BE2C (cell line): ENCODE measurements around the gene NT5C.
"Not testable (repeated sequence)": the region's sequence is repeated elsewhere in the genome, so short reads cannot be mapped to it uniquely, and the experiment has no call there.

Experiments used
- DNase-seq: peaks from one replicate; pipeline ENCODE4 v3.0.0-alpha.2; 2020
- H3K27me3 ChIP-seq: fragments of 250-450 bp; sonication (Bioruptor Pico); 2 replicates; pipeline ENCODE4 v1.5.1; 2020; ENCODE audit warnings: mild to moderate bottlenecking
- H3K36me3 ChIP-seq: fragments of 250-450 bp; sonication (Bioruptor Pico); 2 replicates; pipeline ENCODE4 v1.5.1; 2020; ENCODE audit warnings: mild to moderate bottlenecking
- H3K4me1 ChIP-seq: fragments of 250-450 bp; sonication (Bioruptor Pico); 2 replicates; pipeline ENCODE4 v1.5.1; 2020
- H3K4me3 ChIP-seq: 2 replicates; pipeline ENCODE4 v1.5.1; 2011; ENCODE audit warnings: low read depth, low read length
- H3K9me3 ChIP-seq: fragments of 250-450 bp; sonication (Bioruptor Pico); 2 replicates; pipeline ENCODE4 v1.5.1; 2020
- TF ChIP-seq, protein P1 (sequence below): IDR thresholded peaks from 2 replicates; pipeline ENCODE4 v1.5.1; 2012; ENCODE audit warnings: mild to moderate bottlenecking, low read depth, low read length

The NT5C gene

GRCh38 chr17:75130059-75130631 lies 1.4 kb downstream of the NT5C start:
- peaks cover under 1% of the 10 kb centered on the region for H3K4me1 ChIP-seq
- TF ChIP-seq, protein P1, sequence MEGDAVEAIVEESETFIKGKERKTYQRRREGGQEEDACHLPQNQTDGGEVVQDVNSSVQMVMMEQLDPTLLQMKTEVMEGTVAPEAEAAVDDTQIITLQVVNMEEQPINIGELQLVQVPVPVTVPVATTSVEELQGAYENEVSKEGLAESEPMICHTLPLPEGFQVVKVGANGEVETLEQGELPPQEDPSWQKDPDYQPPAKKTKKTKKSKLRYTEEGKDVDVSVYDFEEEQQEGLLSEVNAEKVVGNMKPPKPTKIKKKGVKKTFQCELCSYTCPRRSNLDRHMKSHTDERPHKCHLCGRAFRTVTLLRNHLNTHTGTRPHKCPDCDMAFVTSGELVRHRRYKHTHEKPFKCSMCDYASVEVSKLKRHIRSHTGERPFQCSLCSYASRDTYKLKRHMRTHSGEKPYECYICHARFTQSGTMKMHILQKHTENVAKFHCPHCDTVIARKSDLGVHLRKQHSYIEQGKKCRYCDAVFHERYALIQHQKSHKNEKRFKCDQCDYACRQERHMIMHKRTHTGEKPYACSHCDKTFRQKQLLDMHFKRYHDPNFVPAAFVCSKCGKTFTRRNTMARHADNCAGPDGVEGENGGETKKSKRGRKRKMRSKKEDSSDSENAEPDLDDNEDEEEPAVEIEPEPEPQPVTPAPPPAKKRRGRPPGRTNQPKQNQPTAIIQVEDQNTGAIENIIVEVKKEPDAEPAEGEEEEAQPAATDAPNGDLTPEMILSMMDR: no peak
- peaks cover 22% of the 10 kb centered on the region for H3K36me3 ChIP-seq
- H3K27me3 ChIP-seq: no peaks in the 10 kb centered on the region
- H3K4me3 ChIP-seq: peak overlapping the region; percentile 91
- H3K9me3 ChIP-seq: no peaks in the 10 kb centered on the region
- DNase-seq: peak; percentile 29

GRCh38 chr17:75129576-75129975 lies 2.0 kb downstream of the NT5C start:
- no peak for DNase-seq
- TF ChIP-seq, protein P1: no peak
- no peaks in the 10 kb centered on the region for H3K9me3 ChIP-seq
- H3K27me3 ChIP-seq: no peaks in the 10 kb centered on the region
- peaks cover 17% of the 10 kb centered on the region for H3K36me3 ChIP-seq
- H3K4me1 ChIP-seq: peaks cover 6% of the 10 kb centered on the region
- H3K4me3 ChIP-seq: no peak overlapping the region

- DNase-seq: no peak
- TF ChIP-seq, protein P1: no peak
- Histone ChIP-seq H3K4me3 (no peak overlapping the region), H3K4me1 (peaks cover 13% of the 10 kb centered on the region), H3K27me3 (no peaks in the 10 kb centered on the region), H3K36me3 (peaks cover 17% of the 10 kb centered on the region), H3K9me3 (no peaks in the 10 kb centered on the region)
Observed at GRCh38 chr17:75128694-75129505, 2.6 kb downstream of the NT5C start.

DNA sequence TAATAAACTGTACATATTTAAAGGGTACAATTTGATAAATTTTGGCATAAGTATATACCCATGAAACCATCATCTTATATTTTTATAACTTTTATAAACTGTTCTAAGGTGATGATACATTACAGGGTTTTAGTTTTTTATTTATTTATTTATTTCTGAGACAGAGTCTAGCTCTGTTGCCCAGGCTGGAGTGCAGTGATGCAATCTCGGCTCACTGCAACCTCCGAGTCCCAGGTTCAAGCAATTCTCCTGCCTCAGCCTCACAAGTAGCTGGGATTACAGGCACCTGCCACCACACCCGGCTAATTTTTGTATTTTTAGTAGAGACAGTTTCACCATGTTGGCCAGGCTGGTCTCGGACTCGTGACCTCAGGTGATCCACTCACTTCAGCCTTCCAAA lies 3.6 kb downstream of the NT5C start:
- DNase-seq, H3K4me3 ChIP-seq, H3K27me3 ChIP-seq, H3K9me3 ChIP-seq: not testable (repeated sequence)
- peaks cover 14% of the 10 kb centered on the region for H3K4me1 ChIP-seq
- H3K36me3 ChIP-seq: peaks cover 17% of the 10 kb centered on the region

- Histone ChIP-seq H3K9me3 (no peaks in the 10 kb centered on the region), H3K4me1 (peaks cover 14% of the 10 kb centered on the region), H3K36me3 (peaks cover 15% of the 10 kb centered on the region), H3K4me3 (no peak overlapping the region), H3K27me3 (no peaks in the 10 kb centered on the region)
- TF ChIP-seq, protein P1: no peak
- DNase-seq: no peak
Observed at GRCh38 chr17:75126954-75127353, 4.6 kb downstream of the NT5C start.

- TF ChIP-seq, protein P1: no peak
- no peak for DNase-seq
- H3K4me1 ChIP-seq: peaks cover 14% of the 10 kb centered on the region
Observed at GRCh38 chr17:75125984-75126383, 5.6 kb downstream of the NT5C start.

More at GRCh38 chr17:75125984-75126383, 5.6 kb downstream of the NT5C start:
- Histone ChIP-seq H3K9me3 (no peaks in the 10 kb centered on the region), H3K27me3 (no peaks in the 10 kb centered on the region), H3K36me3 (peaks cover 15% of the 10 kb centered on the region), H3K4me3 (no peak overlapping the region)
